Subcutaneous adipose tissue (tissue), 4 donors: ENCODE results near the gene HCK. TPM values are rescaled to one million over a fixed set of nuclear protein-coding genes. Genes with fewer than 3 reads are reported as not detected.

ENCODE experiments used
- CTCF ChIP-seq: fragments of 450-650 bp; IDR thresholded peaks from one replicate; pipeline ENCODE4 v1.5.1; 2016; ENCODE audit warnings: low read depth, mild to moderate bottlenecking, control low read depth, antibody characterized with exemption, moderate library complexity
- total RNA-seq, 4 donors: library from RNA; depleted of rRNA; stranded (reverse); fragments of >200 nt; gene quantifications; one replicate each; pipeline ENCODE4 v1.1.0, GENCODE V29; 2016

Gene HCK
- total RNA-seq, 4 donors from 2014 or later, result 10.0 to 63.2 (median 27.4) TPM

DNA sequence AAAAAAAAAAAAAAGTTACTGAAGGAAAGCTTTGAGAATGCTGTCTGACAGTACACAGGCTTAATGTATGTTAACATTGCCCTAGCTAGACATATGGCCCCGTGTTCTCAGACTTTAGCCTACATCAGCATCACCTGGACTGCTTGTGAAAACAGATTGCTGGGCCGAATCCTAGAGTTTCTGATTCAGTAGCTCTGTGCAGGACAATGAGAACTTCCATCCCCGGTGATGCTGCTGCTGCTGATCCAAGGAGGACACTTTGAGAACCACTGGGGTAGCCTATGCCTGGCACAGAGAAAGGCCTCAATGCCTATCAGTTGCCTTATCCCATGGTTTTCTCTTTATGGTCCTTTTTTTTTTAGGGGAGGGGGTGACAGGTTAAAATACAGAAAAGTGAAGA lies 1.6 kb downstream of the HCK start:
- TF ChIP-seq CTCF, result no peak

GRCh38 chr20:32056708-32057483 lies 4.9 kb downstream of the HCK start:
- no peak for TF ChIP-seq CTCF

DNA sequence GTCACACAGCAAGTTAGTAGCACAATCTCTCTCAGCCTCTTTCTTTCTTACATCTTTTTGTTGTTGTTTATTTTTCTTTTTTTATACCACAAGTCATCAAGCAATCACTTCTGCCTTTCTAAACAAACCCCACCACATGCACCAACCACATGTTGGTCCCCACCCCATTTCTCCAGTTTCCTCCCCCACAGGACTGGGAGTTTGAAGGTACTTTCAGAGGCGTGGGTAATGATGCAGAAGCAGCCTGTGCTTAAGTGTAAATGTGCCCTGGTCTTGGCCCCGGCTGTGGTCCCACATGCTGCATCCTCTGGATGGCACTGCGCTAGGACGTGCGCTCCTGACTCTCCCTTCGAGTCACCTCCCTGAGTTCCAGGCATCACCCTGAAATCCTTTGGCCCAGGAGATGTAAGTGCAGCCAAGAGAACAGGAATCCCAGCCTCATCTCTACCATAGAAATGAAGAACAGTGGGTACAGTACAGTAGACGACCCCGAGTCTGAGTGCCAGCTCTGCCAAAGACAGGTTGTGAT lies 5.7 kb downstream of the HCK start:
- TF ChIP-seq CTCF, result no peak

DNA sequence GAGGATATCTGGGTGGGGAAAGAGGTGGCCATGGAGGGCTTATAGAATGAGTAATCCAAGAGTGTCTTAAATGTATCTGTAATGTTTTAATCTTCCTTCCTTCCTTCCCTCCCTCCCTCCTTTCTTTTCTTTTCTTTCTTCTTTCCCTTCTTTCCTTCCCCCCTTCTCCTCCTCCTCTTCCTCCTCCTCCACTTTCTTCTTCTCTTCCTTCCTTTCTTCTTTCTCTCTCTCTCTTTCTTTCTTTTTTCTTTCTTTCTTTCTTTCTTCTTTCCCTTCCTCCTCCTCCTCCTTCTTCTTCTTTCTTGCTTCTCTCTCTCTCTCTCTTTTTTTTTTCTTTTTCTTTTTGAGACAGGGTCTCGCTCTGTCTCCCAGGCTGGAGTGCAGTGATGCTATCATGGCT lies 7.1 kb downstream of the HCK start:
- no peak for TF ChIP-seq CTCF

DNA sequence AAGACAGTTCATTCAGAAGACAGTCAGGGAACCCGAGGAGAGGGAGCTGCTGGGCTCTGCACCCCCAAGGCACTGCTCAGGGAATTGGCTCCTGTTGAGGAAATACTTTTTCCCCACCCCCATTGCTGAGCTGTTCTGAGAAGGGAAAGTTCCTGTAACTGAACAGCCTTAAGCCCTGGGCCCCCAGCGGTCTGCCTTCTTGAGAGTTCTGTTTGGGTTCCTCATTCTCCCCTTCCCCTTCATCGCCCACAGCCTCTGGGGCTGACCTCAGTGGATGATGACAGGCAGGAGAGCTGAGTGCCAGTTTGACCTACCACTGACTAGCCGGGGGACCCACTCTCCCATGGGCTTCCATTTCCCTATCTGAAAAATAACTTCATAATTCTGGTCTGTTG lies 10.7 kb downstream of the HCK start:
- TF ChIP-seq CTCF, result no peak

DNA sequence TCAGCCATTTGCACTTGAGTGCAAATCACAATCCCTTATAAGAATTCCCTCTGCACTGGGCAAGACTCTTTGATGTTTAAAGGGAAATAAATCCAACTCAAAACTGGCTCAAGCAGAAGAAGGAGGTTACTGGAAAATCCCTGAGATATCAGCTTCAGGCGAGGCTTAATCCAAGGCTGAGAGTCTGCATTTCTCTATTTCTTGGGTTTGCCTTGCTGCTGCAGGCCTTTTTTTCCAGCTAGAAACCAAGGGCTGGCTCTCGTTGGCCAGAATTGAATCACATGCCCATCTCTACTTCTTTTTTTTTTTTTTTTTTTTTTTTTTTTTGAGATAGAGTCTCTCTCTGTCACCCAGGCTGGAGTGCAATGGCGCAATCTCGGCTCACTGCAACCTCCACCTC lies 11.7 kb downstream of the HCK start:
- TF ChIP-seq CTCF, result no peak

DNA sequence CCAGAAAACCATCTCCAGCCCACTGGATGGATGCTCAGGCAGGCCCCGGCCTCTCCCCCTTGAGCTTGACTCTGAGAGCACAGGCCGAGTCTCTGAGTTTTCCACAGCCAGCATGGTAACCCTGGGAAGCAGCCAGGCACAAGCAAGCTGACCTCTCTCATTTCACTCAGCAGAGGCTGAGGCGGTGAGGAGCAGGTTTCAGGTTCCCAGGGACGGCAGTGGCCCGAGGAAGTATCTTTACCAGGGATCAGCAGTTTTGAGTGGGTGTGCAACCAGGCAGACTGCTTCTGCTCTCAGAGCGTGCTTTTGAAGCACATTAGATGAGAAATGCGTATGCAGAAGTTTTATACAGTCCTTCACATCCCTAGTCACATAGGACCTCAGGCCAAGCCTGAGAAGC lies 12.6 kb downstream of the HCK start:
- no peak for TF ChIP-seq CTCF
